HepG2 (cell line): ENCODE measurements around the gene TTC4. TPM values are rescaled to one million over a fixed set of nuclear protein-coding genes. Genes with fewer than 3 reads are reported as not detected.

Source experiments
- ATAC-seq: fragments of 200-7000 bp; cut with Tn5 transposase; 3 replicates; pipeline ENCODE4 v1.9.1; 2020; ENCODE audit warnings: mild to moderate bottlenecking, moderate library complexity
- BruUV-seq: library from RNA; stranded (reverse); fragments of 400-500 nt; replicated peaks from 2 replicates; lab custom pipeline; 2021; lab: Mats Ljungman, UMichigan
- CTCF ChIA-PET: fragments of 300-600 bp; formaldehyde crosslinking; extraction: SDS; loops from one replicate; lab custom pipeline; 2021; ENCODE audit warnings: low total read pairs, inconsistent platforms, low intra/inter-chr PET ratio; lab: Yijun Ruan, JAX
- POLR2A ChIA-PET: fragments of 350-600 bp; sonication (Branson Sonifier 250); formaldehyde crosslinking; loops from one replicate; lab custom pipeline; 2020; ENCODE audit warnings: antibody characterized with exemption, inconsistent platforms; lab: Yijun Ruan, JAX
- DNase-seq: peaks from one replicate; pipeline ENCODE4 v3.0.0-alpha.2; 2015; ENCODE audit warnings: low spot score
- FAIRE-seq: peaks from 3 replicates; lab custom pipeline; 2011; peaks lifted over from hg19 to GRCh38; lab: Jason Lieb, UNC
- H2AFZ ChIP-seq: one replicate; pipeline ENCODE4 v1.6.1; 2011; ENCODE audit warnings: low read length, inconsistent platforms
- H3K27ac ChIP-seq: fragments of 300-600 bp; 3 replicates; pipeline ENCODE4 v1.8.0; 2011; ENCODE audit warnings: mixed run types, mild to moderate bottlenecking, mixed read lengths, low read length, inconsistent platforms; ENCODE audit not compliant: insufficient read depth; ENCODE audit errors: extremely low read length
- H3K27me3 ChIP-seq, 2 experiments: fragments of 200-600 bp in 1 of 2; 2 replicates in 1 of 2; 3 replicates in 1 of 2; pipeline versions ENCODE4 v1.6.0 to v1.8.0; 2011; ENCODE audit warnings: low read length in 2 of 2, mild to moderate bottlenecking in 2 of 2, moderate library complexity in 2 of 2, inconsistent platforms in 1 of 2; ENCODE audit not compliant: insufficient read depth in 2 of 2, control insufficient read depth in 1 of 2
- H3K36me3 ChIP-seq, 2 experiments: fragments of 200-600 bp in 1 of 2; replicated peaks in 1 of 2; 2 replicates in 1 of 2; 3 replicates in 1 of 2; pipeline versions ENCODE4 v1.5.1 to v1.8.0; 2011; ENCODE audit warnings: low read length in 2 of 2, inconsistent platforms in 1 of 2; ENCODE audit not compliant: insufficient read depth in 2 of 2, control insufficient read depth in 1 of 2
- H3K4me1 ChIP-seq: 2 replicates; pipeline ENCODE4 v1.5.1; 2012; ENCODE audit warnings: low read length, inconsistent platforms; ENCODE audit not compliant: insufficient read depth
- H3K4me2 ChIP-seq: 2 replicates; pipeline ENCODE4 v1.6.0; 2011; ENCODE audit warnings: low read depth, low read length, inconsistent platforms
- H3K4me3 ChIP-seq, 3 experiments: fragments of 200-600 bp in 1 of 3; sonication (generic), shearing (Covaris generic) in 1 of 3; replicated peaks in 1 of 3; 2 replicates each; pipeline ENCODE4 v1.5.1; 2011 to 2016; ENCODE audit warnings: low read length in 3 of 3, inconsistent platforms in 2 of 3, low read depth in 2 of 3, mild to moderate bottlenecking in 2 of 3, control low read depth in 1 of 3, mixed read lengths in 1 of 3; ENCODE audit not compliant: insufficient read depth in 1 of 3
- H3K79me2 ChIP-seq: one replicate; pipeline ENCODE4 v1.6.1; 2011; ENCODE audit warnings: low read length, inconsistent platforms; ENCODE audit not compliant: insufficient read depth
- H3K9ac ChIP-seq: 2 replicates; pipeline ENCODE4 v1.6.0; 2011; ENCODE audit warnings: mild to moderate bottlenecking, low read depth, low read length, inconsistent platforms; ENCODE audit not compliant: insufficient read depth
- H3K9me3 ChIP-seq: 2 replicates; pipeline ENCODE4 v1.5.1; 2012; ENCODE audit warnings: mild to moderate bottlenecking, low read length
- H4K20me1 ChIP-seq: 2 replicates; pipeline ENCODE4 v1.6.0; 2011; ENCODE audit warnings: inconsistent platforms, mild to moderate bottlenecking, low read length, moderate library complexity; ENCODE audit not compliant: insufficient read depth
- CEBPB ChIP-seq: IDR thresholded peaks from 2 replicates; pipeline ENCODE4 v1.6.1; 2011; ENCODE audit warnings: low read depth, low read length, improper control_type of control experiment, borderline replicate concordance
- FOXK1 ChIP-seq: sonication (generic); formaldehyde crosslinking; IDR thresholded peaks from 2 replicates; pipeline ENCODE4 v1.4.0; 2020; ENCODE audit warnings: low read depth, missing genetic modification reagents, borderline replicate concordance
- NFE2L2 ChIP-seq: fragments of 150-350 bp; IDR thresholded peaks from 2 replicates; pipeline ENCODE4 v1.6.1; 2014; ENCODE audit warnings: low read length
- RXRB ChIP-seq: IDR thresholded peaks from 2 replicates; pipeline ENCODE4 v1.6.1; 2016; ENCODE audit warnings: borderline replicate concordance, missing genetic modification reagents, missing compliant biosample characterization
- ZNF292 ChIP-seq: sonication (generic); formaldehyde crosslinking; IDR thresholded peaks from 2 replicates; pipeline ENCODE4 v1.8.1; 2022; ENCODE audit warnings: mild to moderate bottlenecking, low read depth, missing genetic modification reagents, borderline replicate concordance
- ZNF3 ChIP-seq: IDR thresholded peaks from 2 replicates; pipeline ENCODE4 v1.7.0; 2017; ENCODE audit warnings: inconsistent platforms
- WGBS: methylation state at CpG from one replicate; pipeline ENCODE4 v1.1.6; 2017; ENCODE audit warnings: low lambda C conversion rate; 5-methylcytosine and 5-hydroxymethylcytosine counted together
- in situ Hi-C: cut with HindIII; loops from 2 replicates; pipeline ENCODE4 v1.10.0; 2017; ENCODE audit warnings: low pct_unique_long_range_greater_than_20kb; ENCODE audit not compliant: extremely low pct_ligation_motif_present
- intact Hi-C: fragments of 100-400 bp; cut with micrococcal nuclease; formaldehyde crosslinking; loops from one replicate; pipeline ENCODE4 v1.10.0; 2022; ENCODE audit not compliant: unreplicated experiment
- polyA plus RNA-seq, 8 experiments: library from polyadenylated mRNA; depleted of rRNA in 3 of 8; stranded (reverse) in 7 of 8; unstranded in 1 of 8; fragments of >200 nt; fragmentation: Illumina TruSeq in 4 of 8; extraction: Trizol in 4 of 8; gene quantifications; 2 replicates each; pipeline versions ENCODE4 v1.2.1 to v1.2.3, GENCODE V29; 2011 to 2016; ENCODE audit warnings: low read depth in 4 of 8, missing spikeins in 1 of 8, mixed read lengths in 1 of 8; ENCODE audit not compliant: insufficient read depth in 1 of 8
- total RNA-seq, 5 experiments: library from RNA; depleted of rRNA; stranded (reverse); fragments of >200 nt; fragmentation: Illumina TruSeq; extraction: Trizol; gene quantifications; 2 replicates each; pipeline ENCODE4 v1.2.3, GENCODE V29; 2016; ENCODE audit warnings: low read depth in 1 of 5

Gene TTC4
- total and polyA plus RNA-seq, 2 of the 13 experiments (the other 11 are each of a cell fraction or from before 2014, with no cell fraction given): 13.1 to 24.7 TPM

- no peak overlapping the region for H3K4me3 ChIP-seq
- H3K27ac ChIP-seq: no peak overlapping the region
- in situ Hi-C loops (no loop called here), intact Hi-C loops (no loop called here)
- no peak overlapping the region for H2AFZ ChIP-seq
- CTCF ChIA-PET: no interaction called here
- H3K27me3 ChIP-seq: no peaks in the 10 kb centered on the region; a peak in 1 of 5 replicates
- DNase-seq (no peak), FAIRE-seq (no peak)
- no peaks in the 10 kb centered on the region for H3K9me3 ChIP-seq
- POLR2A ChIA-PET: no interaction called here
- H3K4me1 ChIP-seq: no peaks in the 10 kb centered on the region
- 62% methylated on average over 32 of the region's 74 CpGs for WGBS
- no TSS peak for BruUV-seq
- no peak overlapping the region for H3K4me2 ChIP-seq
- no peaks in the 10 kb centered on the region for H3K36me3 ChIP-seq
- no peaks in the 10 kb centered on the region for H4K20me1 ChIP-seq
- H3K79me2 ChIP-seq: no peaks in the 10 kb centered on the region
- no peak overlapping the region for H3K9ac ChIP-seq
- TF ChIP-seq ZNF3 (CRISPR knock-in tag) (no peak), CEBPB (peak; percentile 60; the same call in 1 of the 2 replicates)
- TF ChIP-seq, all 625 proteins: peak for 1
- no peak; the same call in 2 of the 3 replicates for ATAC-seq
These were observed 65.5 kb downstream of the TTC4 start for GRCh38 chr1:54781023-54781723.

DNA sequence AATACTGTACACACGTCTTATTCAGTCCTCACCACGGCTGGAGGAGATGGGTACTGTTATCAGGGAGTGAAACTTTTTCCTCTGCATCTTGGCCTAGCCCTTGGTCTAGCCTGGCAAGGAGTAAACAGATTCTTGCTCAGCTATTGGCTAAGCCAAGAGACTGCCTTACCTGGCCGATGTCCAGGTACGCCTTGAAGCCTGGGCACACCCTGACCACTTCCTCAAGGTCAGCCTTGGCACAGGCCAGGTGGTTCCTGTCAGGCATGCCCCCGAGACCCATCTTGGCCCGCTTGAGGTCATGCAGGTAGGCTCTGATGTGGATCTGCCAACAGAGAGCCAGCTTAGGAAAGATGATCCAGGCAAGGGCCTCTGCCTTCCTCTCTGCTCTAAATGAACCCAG, 66.5 kb downstream of the TTC4 start:
- no peak for FAIRE-seq
- no peaks in the 10 kb centered on the region for H3K79me2 ChIP-seq
- no TSS peak for BruUV-seq
- no peaks in the 10 kb centered on the region for H4K20me1 ChIP-seq
- ChIA-PET CTCF (no interaction called here), POLR2A (no interaction called here)
- intact Hi-C loops (no loop called here), in situ Hi-C loops (no loop called here)
- H3K27me3 ChIP-seq: peaks cover 0 to 3% of the 10 kb centered on the region in 2 experiments; a peak in 1 of 5 replicates
- no peak for TF ChIP-seq RXRB
- no peak for TF ChIP-seq ZNF292 (CRISPR knock-in tag)
- TF ChIP-seq NFE2L2: no peak
- TF ChIP-seq FOXK1 (CRISPR knock-in tag): no peak
- no peaks in the 10 kb centered on the region for H3K9me3 ChIP-seq
- no peak for DNase-seq
- 0% methylated on average over 2 of the region's 6 CpGs for WGBS
- no peak overlapping the region for H3K4me2 ChIP-seq
- H3K36me3 ChIP-seq: no peaks in the 10 kb centered on the region
- no peaks in the 10 kb centered on the region for H3K4me1 ChIP-seq
- H3K9ac ChIP-seq: no peak overlapping the region
- H3K27ac ChIP-seq: no peak overlapping the region
- no peak overlapping the region for H2AFZ ChIP-seq
- no peak for ATAC-seq
- no peak overlapping the region for H3K4me3 ChIP-seq
